ENCODE results near the gene YWHAE.

YWHAE gene

GRCh38 chr17:1312261-1312870 is 87.7 kb downstream of the YWHAE start:
- TF ChIP-seq SIN3A (IDR thresholded peaks at IDR 0.05; ENCODE audit: borderline replicate concordance, insufficient read depth, low read length) (no peak), TAF1 (IDR thresholded peaks at IDR 0.05; ENCODE audit: borderline replicate concordance, insufficient read depth, low read length) (no peak), FOXP2 (optimal IDR thresholded peaks at IDR 0.05; ENCODE audit: borderline replicate concordance, extremely low read depth, extremely low read length, insufficient read depth) (no peak), POLR2AphosphoS5 (IDR thresholded peaks at IDR 0.05; ENCODE audit: low read depth, low read length) (no peak), REST (IDR thresholded peaks at IDR 0.05; ENCODE audit: insufficient read depth in 1 of 2, low read depth in 2 of 2, low read length in 2 of 2) (no peak)

- TF ChIP-seq TAF1 (IDR thresholded peaks at IDR 0.05; ENCODE audit: borderline replicate concordance, insufficient read depth, low read length), result no peak
- no peak for TF ChIP-seq REST (IDR thresholded peaks at IDR 0.05; ENCODE audit: insufficient read depth in 1 of 2, low read depth in 2 of 2, low read length in 2 of 2)
- no peak for TF ChIP-seq SIN3A (IDR thresholded peaks at IDR 0.05; ENCODE audit: borderline replicate concordance, insufficient read depth, low read length)
- no peak for TF ChIP-seq POLR2AphosphoS5 (IDR thresholded peaks at IDR 0.05; ENCODE audit: low read depth, low read length)
- TF ChIP-seq FOXP2 (optimal IDR thresholded peaks at IDR 0.05; ENCODE audit: borderline replicate concordance, extremely low read depth, extremely low read length, insufficient read depth), result no peak
Measured at GRCh38 chr17:1304962-1305563, 95.0 kb downstream of the YWHAE start.

GRCh38 chr17:1304522-1304921 is 95.5 kb downstream of the YWHAE start:
- no peak for TF ChIP-seq FOXP2 (optimal IDR thresholded peaks at IDR 0.05; ENCODE audit: borderline replicate concordance, extremely low read depth, extremely low read length, insufficient read depth)
- no peak for TF ChIP-seq REST (IDR thresholded peaks at IDR 0.05; ENCODE audit: insufficient read depth in 1 of 2, low read depth in 2 of 2, low read length in 2 of 2)
- TF ChIP-seq TAF1 (IDR thresholded peaks at IDR 0.05; ENCODE audit: borderline replicate concordance, insufficient read depth, low read length), result no peak
- TF ChIP-seq POLR2AphosphoS5 (IDR thresholded peaks at IDR 0.05; ENCODE audit: low read depth, low read length), result no peak
- no peak for TF ChIP-seq SIN3A (IDR thresholded peaks at IDR 0.05; ENCODE audit: borderline replicate concordance, insufficient read depth, low read length)

GRCh38 chr17:1302761-1303160 is 97.3 kb downstream of the YWHAE start:
- TF ChIP-seq SIN3A (IDR thresholded peaks at IDR 0.05; ENCODE audit: borderline replicate concordance, insufficient read depth, low read length) (no peak), POLR2AphosphoS5 (IDR thresholded peaks at IDR 0.05; ENCODE audit: low read depth, low read length) (no peak), REST (IDR thresholded peaks at IDR 0.05; ENCODE audit: insufficient read depth in 1 of 2, low read depth in 2 of 2, low read length in 2 of 2) (no peak), FOXP2 (optimal IDR thresholded peaks at IDR 0.05; ENCODE audit: borderline replicate concordance, extremely low read depth, extremely low read length, insufficient read depth) (no peak), TAF1 (IDR thresholded peaks at IDR 0.05; ENCODE audit: borderline replicate concordance, insufficient read depth, low read length) (no peak)

Data from PFSK-1 (cell line).